VCaP (cell line): ENCODE data around the gene CLNS1A.
"Not testable (repeated sequence)": the region's sequence is repeated elsewhere in the genome, so short reads cannot be mapped to it uniquely, and the experiment has no call there.

Source experiments
- H3K27ac ChIP-seq: fragments of 450-650 bp; 2 replicates; pipeline ENCODE4 v1.5.1; 2017
- CTCF ChIP-seq: fragments of 450-650 bp; conservative IDR thresholded peaks from 2 replicates; pipeline ENCODE4 v1.5.1; 2017; ENCODE audit warnings: mild to moderate bottlenecking, moderate library complexity

The CLNS1A gene

GRCh38 chr11:77644887-77645286 lies 7.3 kb upstream of the CLNS1A start:
- no peak overlapping the region for H3K27ac ChIP-seq
- TF ChIP-seq CTCF = no peak

GRCh38 chr11:77642228-77642627 lies 4.6 kb upstream of the CLNS1A start:
- no peak overlapping the region for H3K27ac ChIP-seq
- no peak for TF ChIP-seq CTCF

GRCh38 chr11:77636731-77637344 lies 756 bp downstream of the CLNS1A start:
- H3K27ac ChIP-seq = peak overlapping the region; percentile 90
- no peak for TF ChIP-seq CTCF

GRCh38 chr11:77633926-77634325 lies 3.7 kb downstream of the CLNS1A start:
- H3K27ac ChIP-seq = not testable (repeated sequence)

- no peak overlapping the region for H3K27ac ChIP-seq
- no peak for TF ChIP-seq CTCF
Observed at GRCh38 chr11:77630157-77630710, 7.4 kb downstream of the CLNS1A start.

GRCh38 chr11:77619576-77620198 lies 17.9 kb downstream of the CLNS1A start:
- peak; percentile 94 for TF ChIP-seq CTCF
- H3K27ac ChIP-seq = no peak overlapping the region

GRCh38 chr11:77617892-77618291 lies 19.7 kb downstream of the CLNS1A start:
- TF ChIP-seq CTCF = no peak
- H3K27ac ChIP-seq = no peak overlapping the region

- TF ChIP-seq CTCF = no peak
- no peak overlapping the region for H3K27ac ChIP-seq
Observed at GRCh38 chr11:77611921-77612320, 25.7 kb downstream of the CLNS1A start.
